GM18498 (cell line): Measurements from ENCODE around the gene TRAPPC2B.

Source experiments
- ATAC-seq: cut with Tn5 transposase; IDR thresholded peaks from one replicate; pipeline ENCODE4 v1.9.1; 2021; ENCODE audit warnings: mild to moderate bottlenecking, moderate library complexity; ENCODE audit not compliant: unreplicated experiment

Gene TRAPPC2B

GRCh38 chr19:57362997-57363687, at the start of gene TRAPPC2B, which contains the start of gene ZNF547:
TSS of gene TRAPPC2B (plus strand) at chr19:57363551. CDS start at chr19:57364834, 1,283 bp downstream.
TSS of gene ZNF547 (plus strand) at chr19:57363551. CDS start at chr19:57368556, 5,005 bp downstream.
- ATAC-seq: peak; percentile 95

- ATAC-seq: no peak
Measured at GRCh38 chr19:57314146-57314545, 49.2 kb upstream of the TRAPPC2B start.

GRCh38 chr19:57317503-57317902, 45.8 kb upstream of the TRAPPC2B start:
- no peak for ATAC-seq

GRCh38 chr19:57319869-57320179, 43.5 kb upstream of the TRAPPC2B start:
- ATAC-seq: peak; percentile 30

GRCh38 chr19:57320180-57321084, 42.9 kb upstream of the TRAPPC2B start, which contains the start of gene ZNF543:
TSS of gene ZNF543 (plus strand) at chr19:57320472. CDS start at chr19:57320854, 382 bp downstream.
- ATAC-seq: peak; percentile 96

- ATAC-seq: no peak
Measured at GRCh38 chr19:57321116-57321515, 42.2 kb upstream of the TRAPPC2B start.

GRCh38 chr19:57321751-57322150, 41.6 kb upstream of the TRAPPC2B start:
- no peak for ATAC-seq

GRCh38 chr19:57324992-57325391, 38.4 kb upstream of the TRAPPC2B start:
- ATAC-seq: no peak

GRCh38 chr19:57327993-57328392, 35.4 kb upstream of the TRAPPC2B start:
- ATAC-seq: no peak

GRCh38 chr19:57334191-57334590, 29.2 kb upstream of the TRAPPC2B start:
- ATAC-seq: no peak

- ATAC-seq: no peak
Measured at GRCh38 chr19:57338877-57339276, 24.5 kb upstream of the TRAPPC2B start.

- ATAC-seq: no peak
Measured at GRCh38 chr19:57342582-57342981, 20.8 kb upstream of the TRAPPC2B start.

GRCh38 chr19:57348136-57348535, 15.2 kb upstream of the TRAPPC2B start:
- no peak for ATAC-seq

- ATAC-seq: peak; percentile 97
Measured at GRCh38 chr19:57350877-57351805, 12.2 kb upstream of the TRAPPC2B start, which contains the start of gene ZNF304. TSS of gene ZNF304 (plus strand) at chr19:57351271. CDS start at chr19:57351665, 394 bp downstream.

- ATAC-seq: no peak
Measured at GRCh38 chr19:57351867-57352266, 11.5 kb upstream of the TRAPPC2B start.

- no peak for ATAC-seq
Measured at GRCh38 chr19:57355916-57356315, 7.4 kb upstream of the TRAPPC2B start.

- no peak for ATAC-seq
Measured at GRCh38 chr19:57357406-57357805, 5.9 kb upstream of the TRAPPC2B start.

GRCh38 chr19:57359300-57359699, 4.1 kb upstream of the TRAPPC2B start:
- ATAC-seq: no peak

GRCh38 chr19:57362419-57362818, 932 bp upstream of the TRAPPC2B start:
- ATAC-seq: no peak

- no peak for ATAC-seq
Measured at GRCh38 chr19:57363688-57364181, 384 bp downstream of the TRAPPC2B start.
